IMR-90 (cell line): ENCODE results near the gene TMEM256.

Experiments
- CEBPB ChIP-seq: IDR thresholded peaks from 2 replicates; pipeline ENCODE4 v1.6.1; 2012; ENCODE audit warnings: low read depth, low read length, improper control_type of control experiment
- CHD1 ChIP-seq: IDR thresholded peaks from 2 replicates; pipeline ENCODE4 v1.6.1; 2012; ENCODE audit warnings: low read depth, low read length, improper control_type of control experiment
- POLR2A ChIP-seq: IDR thresholded peaks from 2 replicates; pipeline ENCODE4 v1.6.1; 2012; ENCODE audit warnings: mild to moderate bottlenecking, low read depth, low read length
- RAD21 ChIP-seq: IDR thresholded peaks from 2 replicates; pipeline ENCODE4 v1.6.1; 2012; ENCODE audit warnings: low read length, improper control_type of control experiment
- TF ChIP-seq, protein P1 (sequence below): fragments of 150-350 bp; IDR thresholded peaks from 2 replicates; pipeline ENCODE4 v1.6.1; 2017; ENCODE audit warnings: mild to moderate bottlenecking, antibody characterized with exemption, low read length, low read depth
- TF ChIP-seq, protein P2 (sequence below): conservative IDR thresholded peaks from 2 replicates; pipeline ENCODE4 v1.5.1; 2012; ENCODE audit warnings: mild to moderate bottlenecking, low read depth, low read length, improper control_type of control experiment
- TF ChIP-seq, protein P3 (sequence below): fragments of 150-350 bp; IDR thresholded peaks from 2 replicates; pipeline ENCODE4 v1.6.1; 2016; ENCODE audit warnings: low read depth, mild to moderate bottlenecking, low read length, moderate library complexity, borderline replicate concordance

DNA sequence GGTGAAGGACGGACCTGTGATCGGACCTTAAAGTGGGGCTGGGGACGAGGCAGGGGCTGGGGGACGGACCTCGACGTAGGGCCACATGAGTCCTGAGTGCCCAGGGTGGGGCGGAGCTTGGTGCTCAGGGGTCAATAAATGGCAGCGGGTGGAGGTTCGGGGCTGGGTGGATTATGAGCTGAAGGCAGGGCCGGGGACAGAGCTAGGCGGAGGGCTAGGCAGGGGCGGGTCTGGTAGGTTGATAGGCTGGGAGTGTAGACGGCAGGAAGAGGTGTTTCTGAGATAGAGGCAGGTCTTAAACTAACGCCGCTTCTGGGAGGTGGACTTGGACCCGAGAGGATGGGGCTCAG lies 41.7 kb upstream of the TMEM256 start:
- TF ChIP-seq POLR2A = no peak
- TF ChIP-seq, protein P1, sequence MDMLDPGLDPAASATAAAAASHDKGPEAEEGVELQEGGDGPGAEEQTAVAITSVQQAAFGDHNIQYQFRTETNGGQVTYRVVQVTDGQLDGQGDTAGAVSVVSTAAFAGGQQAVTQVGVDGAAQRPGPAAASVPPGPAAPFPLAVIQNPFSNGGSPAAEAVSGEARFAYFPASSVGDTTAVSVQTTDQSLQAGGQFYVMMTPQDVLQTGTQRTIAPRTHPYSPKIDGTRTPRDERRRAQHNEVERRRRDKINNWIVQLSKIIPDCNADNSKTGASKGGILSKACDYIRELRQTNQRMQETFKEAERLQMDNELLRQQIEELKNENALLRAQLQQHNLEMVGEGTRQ = no peak
- no peak for TF ChIP-seq CEBPB
- TF ChIP-seq, protein P2, sequence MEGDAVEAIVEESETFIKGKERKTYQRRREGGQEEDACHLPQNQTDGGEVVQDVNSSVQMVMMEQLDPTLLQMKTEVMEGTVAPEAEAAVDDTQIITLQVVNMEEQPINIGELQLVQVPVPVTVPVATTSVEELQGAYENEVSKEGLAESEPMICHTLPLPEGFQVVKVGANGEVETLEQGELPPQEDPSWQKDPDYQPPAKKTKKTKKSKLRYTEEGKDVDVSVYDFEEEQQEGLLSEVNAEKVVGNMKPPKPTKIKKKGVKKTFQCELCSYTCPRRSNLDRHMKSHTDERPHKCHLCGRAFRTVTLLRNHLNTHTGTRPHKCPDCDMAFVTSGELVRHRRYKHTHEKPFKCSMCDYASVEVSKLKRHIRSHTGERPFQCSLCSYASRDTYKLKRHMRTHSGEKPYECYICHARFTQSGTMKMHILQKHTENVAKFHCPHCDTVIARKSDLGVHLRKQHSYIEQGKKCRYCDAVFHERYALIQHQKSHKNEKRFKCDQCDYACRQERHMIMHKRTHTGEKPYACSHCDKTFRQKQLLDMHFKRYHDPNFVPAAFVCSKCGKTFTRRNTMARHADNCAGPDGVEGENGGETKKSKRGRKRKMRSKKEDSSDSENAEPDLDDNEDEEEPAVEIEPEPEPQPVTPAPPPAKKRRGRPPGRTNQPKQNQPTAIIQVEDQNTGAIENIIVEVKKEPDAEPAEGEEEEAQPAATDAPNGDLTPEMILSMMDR = no peak
- TF ChIP-seq, protein P3, sequence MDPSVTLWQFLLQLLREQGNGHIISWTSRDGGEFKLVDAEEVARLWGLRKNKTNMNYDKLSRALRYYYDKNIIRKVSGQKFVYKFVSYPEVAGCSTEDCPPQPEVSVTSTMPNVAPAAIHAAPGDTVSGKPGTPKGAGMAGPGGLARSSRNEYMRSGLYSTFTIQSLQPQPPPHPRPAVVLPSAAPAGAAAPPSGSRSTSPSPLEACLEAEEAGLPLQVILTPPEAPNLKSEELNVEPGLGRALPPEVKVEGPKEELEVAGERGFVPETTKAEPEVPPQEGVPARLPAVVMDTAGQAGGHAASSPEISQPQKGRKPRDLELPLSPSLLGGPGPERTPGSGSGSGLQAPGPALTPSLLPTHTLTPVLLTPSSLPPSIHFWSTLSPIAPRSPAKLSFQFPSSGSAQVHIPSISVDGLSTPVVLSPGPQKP = no peak
- TF ChIP-seq RAD21 = no peak
- no peak for TF ChIP-seq CHD1
